Stimulated activated CD8-positive, alpha-beta memory T cell treated with anti-CD3 and anti-CD28 coated beads, Interleukin-15, amount 100 ng/mL, for 1 hour (primary cell): ENCODE measurements around the gene CUBN.
A peak's percentile ranks its signal among the peaks of the same experiment; 100 is the strongest.

Experiments
- DNase-seq: peaks from one replicate; pipeline ENCODE4 v3.0.0-alpha.2; 2020; ENCODE audit warnings: low read depth

The CUBN gene

GRCh38 chr10:16787361-16787791, 342.2 kb downstream of the CUBN start:
- DNase-seq, result peak; percentile 40

- DNase-seq, result no peak
Measured at GRCh38 chr10:16780338-16780880, 349.2 kb downstream of the CUBN start.

- DNase-seq, result no peak
Measured at GRCh38 chr10:16779384-16779915, 350.2 kb downstream of the CUBN start.

GRCh38 chr10:16777473-16778370, 351.9 kb downstream of the CUBN start:
- DNase-seq, result no peak

DNA sequence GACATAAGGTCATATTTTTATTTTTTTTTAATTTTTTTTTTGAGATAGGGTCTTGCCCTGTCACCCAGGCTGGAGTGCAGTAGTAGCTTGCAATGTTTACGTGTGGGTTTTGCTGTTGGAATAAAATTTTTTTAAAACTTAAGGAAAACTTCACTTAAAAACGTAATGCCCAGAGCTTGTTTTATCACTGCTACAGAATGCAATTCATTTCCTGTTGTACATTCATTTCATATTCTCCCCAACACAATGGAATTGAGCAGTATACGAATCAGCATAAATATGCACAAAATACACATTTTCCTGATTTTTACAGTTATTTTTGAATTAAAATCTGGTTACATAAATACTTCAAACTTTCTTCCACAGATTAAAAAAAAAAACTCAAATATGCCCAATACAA, 352.7 kb downstream of the CUBN start:
- DNase-seq, result no peak
